Esophagus squamous epithelium (tissue), 4 donors: ENCODE results near the gene SLC22A16.

Experiments used
- CTCF ChIP-seq, 6 experiments: fragments of 450-650 bp in 4 of 6; fragments of 200-600 bp in 2 of 6; sonication (generic) in 2 of 6; IDR thresholded peaks; one replicate each; pipeline ENCODE4 v1.5.1; 2016 to 2019; ENCODE audit warnings: antibody characterized with exemption in 6 of 6, mild to moderate bottlenecking in 4 of 6, moderate library complexity in 4 of 6
- POLR2A ChIP-seq, 4 donors: fragments of 450-650 bp; IDR thresholded peaks; one replicate each; pipeline ENCODE4 v1.6.1; 2017; ENCODE audit warnings: antibody characterized with exemption in 4 of 4, mild to moderate bottlenecking in 4 of 4, moderate library complexity in 3 of 4

GRCh38 chr6:110467566-110468140 lies 8.8 kb downstream of the SLC22A16 start:
- TF ChIP-seq CTCF (IDR thresholded peaks at IDR 0.05), result no peak
- no peak for TF ChIP-seq POLR2A (IDR thresholded peaks at IDR 0.05)
